T-helper 2 cell treated with Interferon-gamma antibody and Interleukin-4, amounts not matched to agents 100 ng/mL and 5 ng/mL, for 36 hours (primary cell): ENCODE data around the gene SCYGR8. TPM values are rescaled to one million over a fixed set of nuclear protein-coding genes. Genes with fewer than 3 reads are reported as not detected.

Experiments
- intact Hi-C: fragments of 100-400 bp; cut with micrococcal nuclease; formaldehyde crosslinking; loops from one replicate; pipeline ENCODE4 v1.15.1; 2023
- total RNA-seq: library from RNA; stranded (reverse); gene quantifications from 2 replicates; pipeline ENCODE4 v1.2.3, GENCODE V29; 2022

SCYGR8 gene
- total RNA-seq, 1 donor from 2014 or later = not detected

GRCh38 chr2:227761740-227762476, 16.2 kb downstream of the SCYGR8 start:
- intact Hi-C loops = no loop called here

GRCh38 chr2:227765788-227766372, 20.2 kb downstream of the SCYGR8 start:
- intact Hi-C loops = loop anchor here (1.0 to 5.0 kb wide), 4 partner anchors 108 to 528 kb away; partner anchors contain the start of gene AGFG1

GRCh38 chr2:227766373-227766883, 20.7 kb downstream of the SCYGR8 start:
- intact Hi-C loops = loop anchor here (1.0 to 5.0 kb wide), 4 partner anchors 108 to 528 kb away; partner anchors contain the start of gene AGFG1

- intact Hi-C loops = loop anchor here (5.0 kb wide), 1 partner anchor 296 kb away; the partner anchor contains the start of gene AGFG1
Measured at GRCh38 chr2:227767830-227768229, 22.1 kb downstream of the SCYGR8 start.

- intact Hi-C loops = no loop called here
Measured at GRCh38 chr2:227772197-227772661, 26.5 kb downstream of the SCYGR8 start.

- intact Hi-C loops = no loop called here
Measured at GRCh38 chr2:227772932-227773331, 27.2 kb downstream of the SCYGR8 start.

GRCh38 chr2:227774011-227774624, 28.4 kb downstream of the SCYGR8 start:
- intact Hi-C loops = no loop called here

- intact Hi-C loops = no loop called here
Measured at GRCh38 chr2:227774895-227775842, 29.5 kb downstream of the SCYGR8 start.

GRCh38 chr2:227780981-227781615, 35.4 kb downstream of the SCYGR8 start:
- intact Hi-C loops = no loop called here

- intact Hi-C loops = no loop called here
Measured at GRCh38 chr2:227781841-227782240, 36.1 kb downstream of the SCYGR8 start.

GRCh38 chr2:227782804-227783203, 37.1 kb downstream of the SCYGR8 start:
- intact Hi-C loops = no loop called here

- intact Hi-C loops = no loop called here
Measured at GRCh38 chr2:227783404-227784138, 37.9 kb downstream of the SCYGR8 start.

GRCh38 chr2:227785293-227785692, 39.6 kb downstream of the SCYGR8 start:
- intact Hi-C loops = no loop called here

GRCh38 chr2:227788561-227789018, 42.9 kb downstream of the SCYGR8 start:
- intact Hi-C loops = no loop called here

GRCh38 chr2:227789803-227790202, 44.1 kb downstream of the SCYGR8 start:
- intact Hi-C loops = no loop called here

- intact Hi-C loops = no loop called here
Measured at GRCh38 chr2:227793148-227793712, 47.5 kb downstream of the SCYGR8 start.
